GM21528 (cell line): ENCODE results near the gene RFX6.
"Not testable (repeated sequence)": the region's sequence is repeated elsewhere in the genome, so short reads cannot be mapped to it uniquely, and the experiment has no call there.

ENCODE experiments used
- ATAC-seq: cut with Tn5 transposase; IDR thresholded peaks from one replicate; pipeline ENCODE4 v1.9.1; 2021; ENCODE audit warnings: mild to moderate bottlenecking, moderate library complexity; ENCODE audit not compliant: unreplicated experiment, low FRiP score

Gene RFX6

GRCh38 chr6:116876635-116877611, at the start of gene RFX6:
RFX6 (plus strand) TSS chr6:116877242; CDS start chr6:116877276, 34 bp downstream.
- no peak for ATAC-seq

- ATAC-seq: no peak
These were observed 49.3 kb upstream of the RFX6 start for GRCh38 chr6:116827561-116828240.

GRCh38 chr6:116828983-116829382, 48.1 kb upstream of the RFX6 start, which contains the start of gene GPRC6A:
GPRC6A (minus strand) TSS chr6:116829083; CDS start chr6:116829013, 70 bp downstream.
- ATAC-seq: no peak

GRCh38 chr6:116834526-116834925, 42.5 kb upstream of the RFX6 start:
- not testable (repeated sequence) for ATAC-seq

- ATAC-seq: no peak
These were observed 40.3 kb upstream of the RFX6 start for GRCh38 chr6:116836606-116837342.

- ATAC-seq: no peak
These were observed 37.0 kb upstream of the RFX6 start for GRCh38 chr6:116840091-116840490.

GRCh38 chr6:116842459-116842858, 34.6 kb upstream of the RFX6 start:
- no peak for ATAC-seq

GRCh38 chr6:116847227-116847626, 29.8 kb upstream of the RFX6 start:
- ATAC-seq: no peak

- ATAC-seq: no peak
These were observed 19.0 kb upstream of the RFX6 start for GRCh38 chr6:116858060-116858459.

- ATAC-seq: no peak
These were observed 17.8 kb upstream of the RFX6 start for GRCh38 chr6:116859264-116859663.

GRCh38 chr6:116866281-116866871, 10.7 kb upstream of the RFX6 start:
- peak; percentile 59 for ATAC-seq

- ATAC-seq: no peak
These were observed 4.3 kb upstream of the RFX6 start for GRCh38 chr6:116872771-116873170.

GRCh38 chr6:116876107-116876506, 935 bp upstream of the RFX6 start:
- no peak for ATAC-seq

- no peak for ATAC-seq
These were observed 701 bp downstream of the RFX6 start for GRCh38 chr6:116877743-116878142.

GRCh38 chr6:116881236-116881635, 4.2 kb downstream of the RFX6 start:
- ATAC-seq: no peak

- ATAC-seq: no peak
These were observed 6.0 kb downstream of the RFX6 start for GRCh38 chr6:116883005-116883404.

- no peak for ATAC-seq
These were observed 7.5 kb downstream of the RFX6 start for GRCh38 chr6:116884530-116884929.

GRCh38 chr6:116887168-116887567, 10.1 kb downstream of the RFX6 start:
- no peak for ATAC-seq

- no peak for ATAC-seq
These were observed 10.9 kb downstream of the RFX6 start for GRCh38 chr6:116887894-116888293.

- no peak for ATAC-seq
These were observed 11.8 kb downstream of the RFX6 start for GRCh38 chr6:116888732-116889360.
